CD4-positive, alpha-beta T cell treated with Interleukin-17A for 1 hour (primary cell): ENCODE data around the gene ZBTB40.

Source experiments
- DNase-seq: peaks from one replicate; pipeline ENCODE4 v3.0.0-alpha.2; 2020

Gene ZBTB40

GRCh38 chr1:22451702-22452480, at the start of gene ZBTB40:
TSS of gene ZBTB40 (plus strand) at chr1:22451851. CDS start at chr1:22489949, 38,098 bp downstream.
- peak; percentile 95 for DNase-seq

- no peak for DNase-seq
Observed at GRCh38 chr1:22402356-22403053, 49.1 kb upstream of the ZBTB40 start.

- no peak for DNase-seq
Observed at GRCh38 chr1:22404486-22404885, 47.2 kb upstream of the ZBTB40 start.

- no peak for DNase-seq
Observed at GRCh38 chr1:22406722-22407495, 44.7 kb upstream of the ZBTB40 start.

GRCh38 chr1:22408230-22408629, 43.4 kb upstream of the ZBTB40 start:
- DNase-seq: no peak

GRCh38 chr1:22410401-22410800, 41.2 kb upstream of the ZBTB40 start:
- DNase-seq: no peak

GRCh38 chr1:22410928-22411495, 40.6 kb upstream of the ZBTB40 start:
- no peak for DNase-seq

GRCh38 chr1:22411589-22411988, 40.1 kb upstream of the ZBTB40 start:
- no peak for DNase-seq

GRCh38 chr1:22412932-22413727, 38.5 kb upstream of the ZBTB40 start:
- DNase-seq: no peak

GRCh38 chr1:22413799-22414198, 37.9 kb upstream of the ZBTB40 start:
- no peak for DNase-seq

- DNase-seq: no peak
Observed at GRCh38 chr1:22414244-22414751, 37.4 kb upstream of the ZBTB40 start.

GRCh38 chr1:22415489-22415888, 36.2 kb upstream of the ZBTB40 start:
- no peak for DNase-seq

GRCh38 chr1:22416555-22417454, 34.8 kb upstream of the ZBTB40 start:
- DNase-seq: peak; percentile 65

- DNase-seq: no peak
Observed at GRCh38 chr1:22417466-22417865, 34.2 kb upstream of the ZBTB40 start.

- DNase-seq: no peak
Observed at GRCh38 chr1:22418312-22418711, 33.3 kb upstream of the ZBTB40 start.

GRCh38 chr1:22418933-22419382, 32.7 kb upstream of the ZBTB40 start:
- no peak for DNase-seq

GRCh38 chr1:22420455-22421053, 31.1 kb upstream of the ZBTB40 start:
- DNase-seq: peak; percentile 50

- no peak for DNase-seq
Observed at GRCh38 chr1:22426781-22427180, 24.9 kb upstream of the ZBTB40 start.

- peak; percentile 61 for DNase-seq
Observed at GRCh38 chr1:22428672-22429071, 23.0 kb upstream of the ZBTB40 start.

- DNase-seq: no peak
Observed at GRCh38 chr1:22431965-22432364, 19.7 kb upstream of the ZBTB40 start.
